ENCODE data around the gene ANKS1B. TPM values are rescaled to one million over a fixed set of nuclear protein-coding genes. Genes with fewer than 3 reads are reported as not detected.

Gene ANKS1B
- total RNA-seq, 4 donors from 2014 or later: 0.88 to 10.7 (median 4.4) TPM

- Histone ChIP-seq H3K4me3 (no peak overlapping the region), H3K27me3 (no peaks in the 10 kb centered on the region), H3K36me3 (no peaks in the 10 kb centered on the region), H3K27ac (no peak overlapping the region), H3K4me1 (no peaks in the 10 kb centered on the region), H3K9me3 (no peaks in the 10 kb centered on the region)
- no peak for DNase-seq
- no peak for TF ChIP-seq CTCF (IDR thresholded peaks at IDR 0.05)
- TF ChIP-seq POLR2A (IDR thresholded peaks at IDR 0.05): no peak
Measured at GRCh38 chr12:98754095-98754494, 1230.6 kb downstream of the ANKS1B start.

GRCh38 chr12:98752726-98753125 lies 1232.0 kb downstream of the ANKS1B start:
- TF ChIP-seq CTCF (IDR thresholded peaks at IDR 0.05) (no peak), POLR2A (IDR thresholded peaks at IDR 0.05) (no peak)
- no peaks in the 10 kb centered on the region for H3K9me3 ChIP-seq
- no peaks in the 10 kb centered on the region for H3K4me1 ChIP-seq
- no peak for DNase-seq
- no peak overlapping the region for H3K4me3 ChIP-seq
- no peak overlapping the region for H3K27ac ChIP-seq
- no peaks in the 10 kb centered on the region for H3K27me3 ChIP-seq
- H3K36me3 ChIP-seq: no peaks in the 10 kb centered on the region

- Histone ChIP-seq H3K27me3 (no peaks in the 10 kb centered on the region), H3K4me3 (no peak overlapping the region), H3K36me3 (no peaks in the 10 kb centered on the region), H3K27ac (no peak overlapping the region), H3K4me1 (no peaks in the 10 kb centered on the region), H3K9me3 (no peaks in the 10 kb centered on the region)
- no peak for DNase-seq
- TF ChIP-seq POLR2A (IDR thresholded peaks at IDR 0.05) (no peak), CTCF (IDR thresholded peaks at IDR 0.05) (no peak)
Measured at GRCh38 chr12:98751580-98752115, 1233.1 kb downstream of the ANKS1B start.

GRCh38 chr12:98750511-98750910 lies 1234.2 kb downstream of the ANKS1B start:
- no peaks in the 10 kb centered on the region for H3K9me3 ChIP-seq
- H3K4me1 ChIP-seq: peaks cover 0 to 7% (median 0%) of the 10 kb centered on the region in 4 donors
- H3K4me3 ChIP-seq: no peak overlapping the region
- no peak overlapping the region for H3K27ac ChIP-seq
- H3K36me3 ChIP-seq: no peaks in the 10 kb centered on the region
- TF ChIP-seq CTCF (IDR thresholded peaks at IDR 0.05) (no peak), POLR2A (IDR thresholded peaks at IDR 0.05) (no peak)
- no peak for DNase-seq
- H3K27me3 ChIP-seq: no peaks in the 10 kb centered on the region

- H3K27me3 ChIP-seq: no peaks in the 10 kb centered on the region
- no peak overlapping the region for H3K27ac ChIP-seq
- H3K4me3 ChIP-seq: no peak overlapping the region
- no peaks in the 10 kb centered on the region for H3K9me3 ChIP-seq
- no peaks in the 10 kb centered on the region for H3K36me3 ChIP-seq
- no peak for DNase-seq
- H3K4me1 ChIP-seq: peaks cover 0 to 9% (median 0%) of the 10 kb centered on the region in 4 donors
- TF ChIP-seq CTCF (IDR thresholded peaks at IDR 0.05) (no peak), POLR2A (IDR thresholded peaks at IDR 0.05) (no peak)
Measured at GRCh38 chr12:98748463-98748862, 1236.3 kb downstream of the ANKS1B start.

Measured in Peyer's patch (tissue), 4 donors.